ENCODE measurements around the gene FARP1. TPM values are rescaled to one million over a fixed set of nuclear protein-coding genes. Genes with fewer than 3 reads are reported as not detected.

The FARP1 gene
- total and polyA plus RNA-seq, 8 donors, result 11.6 to 319 (median 70.3) TPM

DNA sequence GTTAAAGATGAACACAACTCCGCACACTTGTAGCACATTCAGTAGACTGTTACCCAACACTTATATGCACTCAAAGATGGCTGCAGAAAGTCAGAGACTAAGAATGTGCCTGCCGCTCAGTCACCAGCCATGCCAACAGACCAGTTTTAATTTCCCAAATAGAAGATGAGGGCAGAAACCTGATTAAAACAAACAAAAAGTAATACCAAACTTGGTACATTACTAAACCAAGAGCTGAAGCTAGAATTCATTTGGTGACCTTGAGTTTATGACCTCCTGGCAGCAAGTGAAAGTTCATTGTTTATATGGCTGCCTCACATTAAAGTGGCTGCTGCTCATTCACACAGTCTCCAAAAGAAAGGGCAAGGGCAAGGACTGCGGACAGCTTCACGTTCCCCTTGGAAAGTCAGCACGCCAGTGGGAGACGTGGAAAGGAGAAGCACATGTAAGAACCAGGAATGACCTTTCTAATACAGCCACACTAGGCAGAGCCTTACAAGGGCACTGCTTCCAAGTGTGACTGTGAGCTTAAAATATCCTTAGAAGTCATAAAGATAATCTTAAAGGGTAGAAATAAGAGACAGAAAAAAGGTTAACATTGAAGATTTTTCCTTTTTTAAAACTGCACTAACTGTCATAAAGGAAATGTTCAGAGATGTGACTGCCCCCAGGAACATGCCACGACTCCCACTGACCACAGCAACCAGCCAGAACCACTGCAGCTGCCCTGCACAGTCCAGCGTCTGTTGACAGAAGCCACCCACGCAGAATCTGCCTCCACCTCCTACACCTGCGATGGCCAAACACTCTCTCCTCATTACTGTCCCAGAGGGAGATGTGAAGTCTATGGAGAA, 360.5 kb downstream of the FARP1 start:
- peaks cover 0 to 19% (median 14%) of the 10 kb centered on the region in 4 donors for H3K36me3 ChIP-seq
- intact Hi-C loops (cut with DNase I; ENCODE audit: low total_unique reads), result no loop called here
- peak in 1 of 2 donors; percentile 49 for DNase-seq
- H3K27me3 ChIP-seq, result no peaks in the 10 kb centered on the region
- peak overlapping the region; percentile 26 to 86 (median 60) for H3K27ac ChIP-seq
- TF ChIP-seq POLR2A (IDR thresholded peaks at IDR 0.05) (no peak), POLR2AphosphoS5 (IDR thresholded peaks at IDR 0.05) (peak in 2 of 3 donors; percentile 17 to 34)
- 43 to 56% (median 55%) methylated on average over 10 of the region's 10 CpGs for WGBS, 5 donors
- no peaks in the 10 kb centered on the region for H3K9me3 ChIP-seq
- no peak overlapping the region for H3K4me3 ChIP-seq
- peaks cover 53 to 75% (median 64%) of the 10 kb centered on the region in 4 donors for H3K4me1 ChIP-seq

DNA sequence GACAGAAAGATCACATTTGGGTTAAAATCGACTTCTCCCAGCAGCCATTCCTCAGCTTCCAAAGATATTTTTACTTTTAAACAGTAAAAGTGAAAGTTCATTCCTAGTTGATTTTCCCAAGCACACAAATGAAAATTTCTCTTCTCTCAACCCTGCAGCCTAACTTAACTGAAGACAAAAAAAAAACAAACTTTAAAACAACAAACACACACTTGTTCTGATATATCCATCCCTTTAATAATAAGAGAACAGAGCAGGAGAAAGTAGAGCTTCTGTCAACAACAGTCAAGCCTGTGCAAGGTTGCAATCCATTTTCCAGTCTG, 361.1 kb downstream of the FARP1 start:
- Histone ChIP-seq H3K4me3 (no peak overlapping the region), H3K4me1 (peaks cover 59 to 80% (median 70%) of the 10 kb centered on the region in 4 donors), H3K27me3 (no peaks in the 10 kb centered on the region), H3K9me3 (no peaks in the 10 kb centered on the region), H3K27ac (peak overlapping the region; percentile 26 to 86 (median 60)), H3K36me3 (peaks cover 0 to 13% (median 9%) of the 10 kb centered on the region in 4 donors)
- WGBS, 5 donors, result 23 to 56% (median 31%) methylated on average over 1 of the region's 1 CpG
- no peak for DNase-seq
- TF ChIP-seq POLR2A (IDR thresholded peaks at IDR 0.05) (no peak), EP300 (IDR thresholded peaks at IDR 0.05) (no peak), POLR2AphosphoS5 (IDR thresholded peaks at IDR 0.05) (no peak)
- TF ChIP-seq, protein P1, sequence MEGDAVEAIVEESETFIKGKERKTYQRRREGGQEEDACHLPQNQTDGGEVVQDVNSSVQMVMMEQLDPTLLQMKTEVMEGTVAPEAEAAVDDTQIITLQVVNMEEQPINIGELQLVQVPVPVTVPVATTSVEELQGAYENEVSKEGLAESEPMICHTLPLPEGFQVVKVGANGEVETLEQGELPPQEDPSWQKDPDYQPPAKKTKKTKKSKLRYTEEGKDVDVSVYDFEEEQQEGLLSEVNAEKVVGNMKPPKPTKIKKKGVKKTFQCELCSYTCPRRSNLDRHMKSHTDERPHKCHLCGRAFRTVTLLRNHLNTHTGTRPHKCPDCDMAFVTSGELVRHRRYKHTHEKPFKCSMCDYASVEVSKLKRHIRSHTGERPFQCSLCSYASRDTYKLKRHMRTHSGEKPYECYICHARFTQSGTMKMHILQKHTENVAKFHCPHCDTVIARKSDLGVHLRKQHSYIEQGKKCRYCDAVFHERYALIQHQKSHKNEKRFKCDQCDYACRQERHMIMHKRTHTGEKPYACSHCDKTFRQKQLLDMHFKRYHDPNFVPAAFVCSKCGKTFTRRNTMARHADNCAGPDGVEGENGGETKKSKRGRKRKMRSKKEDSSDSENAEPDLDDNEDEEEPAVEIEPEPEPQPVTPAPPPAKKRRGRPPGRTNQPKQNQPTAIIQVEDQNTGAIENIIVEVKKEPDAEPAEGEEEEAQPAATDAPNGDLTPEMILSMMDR (IDR thresholded peaks at IDR 0.05), result no peak
- intact Hi-C loops (cut with DNase I; ENCODE audit: low total_unique reads), result no loop called here

DNA sequence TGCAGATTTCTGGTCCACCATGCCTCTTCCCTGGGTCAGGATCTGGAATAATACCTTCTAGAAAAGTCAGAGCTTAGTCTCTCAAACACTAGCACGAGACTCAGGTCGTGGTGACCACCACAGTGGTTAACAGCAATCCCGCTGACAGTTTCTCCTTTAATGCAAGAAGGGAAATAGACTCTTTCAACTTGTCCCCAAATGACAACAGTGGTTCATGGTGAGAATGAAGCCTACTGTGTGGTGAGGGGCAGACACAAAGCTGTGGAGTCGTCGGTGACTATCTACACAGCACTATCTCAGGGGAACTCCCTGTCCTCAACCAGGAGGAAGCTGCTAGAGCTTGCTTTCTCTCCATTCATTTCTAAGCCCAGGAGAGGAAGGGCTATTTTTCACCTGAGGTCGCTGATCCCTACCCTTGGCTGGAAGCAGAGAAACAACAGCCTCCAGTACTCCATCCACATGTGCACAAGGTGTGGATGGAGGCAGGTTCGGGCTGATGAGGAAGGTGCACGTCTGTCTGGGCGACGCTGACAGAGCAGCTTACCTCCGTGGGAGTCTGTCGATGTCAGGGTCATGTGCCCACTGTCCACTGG, 361.6 kb downstream of the FARP1 start:
- intact Hi-C loops (cut with DNase I; ENCODE audit: low total_unique reads), result no loop called here
- Histone ChIP-seq H3K4me3 (no peak overlapping the region), H3K27me3 (no peaks in the 10 kb centered on the region), H3K9me3 (no peaks in the 10 kb centered on the region), H3K4me1 (peaks cover 63 to 85% (median 73%) of the 10 kb centered on the region in 4 donors), H3K36me3 (peaks cover 0 to 8% (median 4%) of the 10 kb centered on the region in 4 donors), H3K27ac (peak overlapping the region in 3 of 5 donors; percentile 53 to 86 (median 62))
- 70 to 80% (median 75%) methylated on average over 10 to 12 of the region's 12 CpGs for WGBS, 5 donors
- TF ChIP-seq POLR2AphosphoS5 (IDR thresholded peaks at IDR 0.05), result no peak
- TF ChIP-seq POLR2A (IDR thresholded peaks at IDR 0.05), result no peak
- TF ChIP-seq, protein P1 (IDR thresholded peaks at IDR 0.05), result no peak
- TF ChIP-seq EP300 (IDR thresholded peaks at IDR 0.05), result no peak
- DNase-seq, result no peak

Small RNAs within 50 kb of the gene (small RNA-seq; reads per million reads assigned to genes)
- gene MIR3170, result 0 reads per million in 4 donors

Other genes with a start within 250 kb of the FARP1 start
- 100 to 1,000 TPM in 3 of 5 donors, 10 to 100 TPM in 2; 44.9 to 236 (median 102) TPM for gene IPO5, start 189.4 kb upstream of the FARP1 start, total RNA-seq
- 10 to 100 TPM; 24.7 to 41.5 (median 25.2) TPM for gene IPO5, start 189.4 kb upstream of the FARP1 start, polyA plus RNA-seq
- gene RNF113B, start 34.2 kb downstream of the FARP1 start, total RNA-seq, result not detected
- gene RNF113B, start 34.2 kb downstream of the FARP1 start, polyA plus RNA-seq, result not detected